ENCODE measurements around the gene C3orf38. TPM values are rescaled to one million over a fixed set of nuclear protein-coding genes. Genes with fewer than 3 reads are reported as not detected.

C3orf38 gene
- total and polyA plus RNA-seq, 9 of the 15 experiments (the other 6 are each of a cell fraction or from before 2014, with no cell fraction given) = 8.7 to 22.1 (median 16.2) TPM

DNA sequence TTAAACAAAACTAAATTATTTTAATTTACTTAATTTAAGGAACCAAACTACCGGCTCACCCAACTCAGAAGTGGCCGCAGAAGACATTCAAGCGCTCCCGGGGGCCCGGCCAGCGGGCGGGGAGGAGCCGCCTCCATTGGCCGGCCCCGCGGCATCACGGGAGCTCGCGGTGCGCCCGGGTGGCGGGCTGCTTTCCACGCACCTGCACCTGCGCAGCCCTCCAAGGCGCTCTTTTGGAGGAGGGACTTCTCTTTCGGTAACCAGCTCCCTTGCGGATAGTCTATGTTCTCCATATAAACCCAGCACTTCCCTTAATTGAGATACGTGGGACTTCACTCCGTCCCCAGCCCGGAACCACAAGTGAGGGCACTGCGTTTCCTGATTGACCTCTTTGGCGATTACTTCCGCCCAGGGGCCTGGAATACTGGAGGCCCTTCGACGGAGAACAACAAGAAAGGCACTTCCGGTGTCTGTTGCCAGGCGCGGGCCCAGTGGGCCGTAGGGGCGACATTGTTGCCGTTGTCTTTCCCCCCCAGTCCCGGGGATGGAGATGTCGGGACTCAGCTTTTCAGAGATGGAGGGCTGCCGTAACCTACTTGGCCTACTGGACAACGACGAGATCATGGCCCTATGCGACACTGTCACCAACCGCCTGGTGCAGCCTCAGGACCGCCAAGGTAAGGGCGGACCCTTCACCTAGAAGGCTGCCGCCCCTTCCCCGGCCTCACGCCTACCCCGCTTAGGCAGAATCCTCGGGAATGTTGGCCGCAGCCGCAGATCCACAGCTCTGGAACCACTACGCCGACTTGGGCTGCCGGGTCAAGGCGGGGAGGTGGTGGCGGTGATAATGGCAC lies at the start of gene C3orf38 (continued):
- TF ChIP-seq, protein P1, sequence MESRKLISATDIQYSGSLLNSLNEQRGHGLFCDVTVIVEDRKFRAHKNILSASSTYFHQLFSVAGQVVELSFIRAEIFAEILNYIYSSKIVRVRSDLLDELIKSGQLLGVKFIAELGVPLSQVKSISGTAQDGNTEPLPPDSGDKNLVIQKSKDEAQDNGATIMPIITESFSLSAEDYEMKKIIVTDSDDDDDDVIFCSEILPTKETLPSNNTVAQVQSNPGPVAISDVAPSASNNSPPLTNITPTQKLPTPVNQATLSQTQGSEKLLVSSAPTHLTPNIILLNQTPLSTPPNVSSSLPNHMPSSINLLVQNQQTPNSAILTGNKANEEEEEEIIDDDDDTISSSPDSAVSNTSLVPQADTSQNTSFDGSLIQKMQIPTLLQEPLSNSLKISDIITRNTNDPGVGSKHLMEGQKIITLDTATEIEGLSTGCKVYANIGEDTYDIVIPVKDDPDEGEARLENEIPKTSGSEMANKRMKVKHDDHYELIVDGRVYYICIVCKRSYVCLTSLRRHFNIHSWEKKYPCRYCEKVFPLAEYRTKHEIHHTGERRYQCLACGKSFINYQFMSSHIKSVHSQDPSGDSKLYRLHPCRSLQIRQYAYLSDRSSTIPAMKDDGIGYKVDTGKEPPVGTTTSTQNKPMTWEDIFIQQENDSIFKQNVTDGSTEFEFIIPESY (CRISPR knock-in tag; IDR thresholded peaks at IDR 0.05) = 0 out of 2 replicates have a peak, but pooled peaks have one; percentile 14
- no peak for TF ChIP-seq CTCFL (IDR thresholded peaks at IDR 0.05; ENCODE audit: borderline replicate concordance, insufficient read depth, low read depth, low read length, poor library complexity, severe bottlenecking)
- TF ChIP-seq ELF1 (tag; IDR thresholded peaks at IDR 0.05) = peak; percentile 89
- peak; percentile 84 for TF ChIP-seq ZFX (CRISPR knock-in tag; IDR thresholded peaks at IDR 0.05)
- TF ChIP-seq POLR2A (conservative IDR thresholded peaks at IDR 0.05) = peak; percentile 83
- 0 out of 2 replicates have a peak, but pooled peaks have one; percentile 22 for TF ChIP-seq ARID4B (CRISPR knock-in tag; IDR thresholded peaks at IDR 0.05)
- no peak for TF ChIP-seq ZNF175 (CRISPR knock-in tag; IDR thresholded peaks at IDR 0.05; ENCODE audit: low read depth)
- peak; percentile 68; the same call in 1 of the 2 replicates for TF ChIP-seq ATF7 (IDR thresholded peaks at IDR 0.05)
- TF ChIP-seq, protein P2, sequence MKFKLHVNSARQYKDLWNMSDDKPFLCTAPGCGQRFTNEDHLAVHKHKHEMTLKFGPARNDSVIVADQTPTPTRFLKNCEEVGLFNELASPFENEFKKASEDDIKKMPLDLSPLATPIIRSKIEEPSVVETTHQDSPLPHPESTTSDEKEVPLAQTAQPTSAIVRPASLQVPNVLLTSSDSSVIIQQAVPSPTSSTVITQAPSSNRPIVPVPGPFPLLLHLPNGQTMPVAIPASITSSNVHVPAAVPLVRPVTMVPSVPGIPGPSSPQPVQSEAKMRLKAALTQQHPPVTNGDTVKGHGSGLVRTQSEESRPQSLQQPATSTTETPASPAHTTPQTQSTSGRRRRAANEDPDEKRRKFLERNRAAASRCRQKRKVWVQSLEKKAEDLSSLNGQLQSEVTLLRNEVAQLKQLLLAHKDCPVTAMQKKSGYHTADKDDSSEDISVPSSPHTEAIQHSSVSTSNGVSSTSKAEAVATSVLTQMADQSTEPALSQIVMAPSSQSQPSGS (CRISPR knock-in tag; IDR thresholded peaks at IDR 0.05) = no peak
- peak; percentile 72; the same call in 1 of the 2 replicates for TF ChIP-seq ZNF395 (CRISPR knock-in tag; IDR thresholded peaks at IDR 0.05)
- TF ChIP-seq ZBTB7A (IDR thresholded peaks at IDR 0.05; ENCODE audit: borderline replicate concordance, control insufficient read depth, low read depth, low read length) = 0 out of 2 replicates have a peak, but pooled peaks have one; percentile 22
- TF ChIP-seq KDM5B (IDR thresholded peaks at IDR 0.05; ENCODE audit: insufficient replicate concordance, low read depth, low read length) = peak; percentile 75
